Measurements from ENCODE around the gene CMSS1.

The CMSS1 gene

GRCh38 chr3:100123112-100123511 is 305.4 kb downstream of the CMSS1 start:
- no peak for DNase-seq (ENCODE audit: extremely low read depth in 1 of 2, low read depth in 1 of 2)

DNA sequence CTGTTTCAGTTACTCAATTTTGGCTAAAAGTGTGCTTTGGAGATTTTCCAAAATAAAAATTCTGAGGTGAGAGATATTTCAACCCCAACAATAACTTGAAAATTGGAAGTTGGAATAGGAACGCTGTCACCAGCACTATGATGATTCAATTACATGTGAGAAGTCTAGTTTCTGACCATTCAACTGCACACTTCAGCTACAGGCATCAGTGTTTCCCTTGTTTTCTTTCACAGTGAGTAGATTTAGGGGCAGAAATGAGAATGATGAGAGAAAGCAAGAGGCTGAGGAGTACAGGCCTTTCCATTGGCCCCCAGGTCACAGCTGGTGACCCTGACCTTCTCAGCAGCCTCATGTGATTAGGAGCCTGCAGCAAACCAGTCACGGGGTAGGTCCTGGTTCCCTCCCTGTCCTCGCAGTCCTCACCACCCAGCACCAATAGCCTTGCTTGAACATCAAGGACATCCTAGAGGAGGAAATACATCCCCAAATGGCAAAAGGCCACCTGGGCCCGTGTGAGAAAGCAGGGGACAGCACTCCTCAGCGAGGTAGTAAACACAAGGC is 306.6 kb downstream of the CMSS1 start:
- no peak for DNase-seq (ENCODE audit: extremely low read depth in 1 of 2, low read depth in 1 of 2)

- no peak for DNase-seq (ENCODE audit: extremely low read depth in 1 of 2, low read depth in 1 of 2)
Measured at GRCh38 chr3:100125161-100125938, 307.7 kb downstream of the CMSS1 start.

GRCh38 chr3:100127792-100128191 is 310.1 kb downstream of the CMSS1 start:
- DNase-seq (ENCODE audit: extremely low read depth in 1 of 2, low read depth in 1 of 2) = no peak

- no peak for DNase-seq (ENCODE audit: extremely low read depth in 1 of 2, low read depth in 1 of 2)
Measured at GRCh38 chr3:100128565-100128964, 310.9 kb downstream of the CMSS1 start.

DNA sequence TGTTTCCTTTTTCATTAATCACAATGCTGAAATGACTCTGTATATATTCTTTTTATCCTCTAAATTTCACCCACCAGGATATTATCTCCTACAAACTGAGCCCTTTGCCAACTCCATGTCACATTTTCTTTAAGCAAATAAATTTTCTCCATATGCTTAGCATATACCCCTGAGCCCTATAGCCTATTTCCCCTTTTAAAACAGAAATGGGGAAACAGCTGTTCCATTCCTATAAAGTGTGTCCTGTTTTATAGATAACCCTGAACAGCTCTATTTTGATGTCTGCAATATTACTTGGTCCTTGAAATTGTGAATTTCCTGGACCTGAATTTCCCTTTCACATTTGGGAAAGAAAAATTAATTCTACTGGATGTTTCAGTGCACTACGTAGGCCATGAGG is 312.3 kb downstream of the CMSS1 start:
- DNase-seq (ENCODE audit: extremely low read depth in 1 of 2, low read depth in 1 of 2) = no peak

GRCh38 chr3:100131241-100131640 is 313.6 kb downstream of the CMSS1 start:
- DNase-seq (ENCODE audit: extremely low read depth in 1 of 2, low read depth in 1 of 2) = no peak

- no peak for DNase-seq (ENCODE audit: extremely low read depth in 1 of 2, low read depth in 1 of 2)
Measured at GRCh38 chr3:100136921-100137320, 319.3 kb downstream of the CMSS1 start.

- no peak for DNase-seq (ENCODE audit: extremely low read depth in 1 of 2, low read depth in 1 of 2)
Measured at GRCh38 chr3:100140976-100141375, 323.3 kb downstream of the CMSS1 start.

GRCh38 chr3:100141586-100141985 is 323.9 kb downstream of the CMSS1 start:
- DNase-seq (ENCODE audit: extremely low read depth in 1 of 2, low read depth in 1 of 2) = no peak

DNA sequence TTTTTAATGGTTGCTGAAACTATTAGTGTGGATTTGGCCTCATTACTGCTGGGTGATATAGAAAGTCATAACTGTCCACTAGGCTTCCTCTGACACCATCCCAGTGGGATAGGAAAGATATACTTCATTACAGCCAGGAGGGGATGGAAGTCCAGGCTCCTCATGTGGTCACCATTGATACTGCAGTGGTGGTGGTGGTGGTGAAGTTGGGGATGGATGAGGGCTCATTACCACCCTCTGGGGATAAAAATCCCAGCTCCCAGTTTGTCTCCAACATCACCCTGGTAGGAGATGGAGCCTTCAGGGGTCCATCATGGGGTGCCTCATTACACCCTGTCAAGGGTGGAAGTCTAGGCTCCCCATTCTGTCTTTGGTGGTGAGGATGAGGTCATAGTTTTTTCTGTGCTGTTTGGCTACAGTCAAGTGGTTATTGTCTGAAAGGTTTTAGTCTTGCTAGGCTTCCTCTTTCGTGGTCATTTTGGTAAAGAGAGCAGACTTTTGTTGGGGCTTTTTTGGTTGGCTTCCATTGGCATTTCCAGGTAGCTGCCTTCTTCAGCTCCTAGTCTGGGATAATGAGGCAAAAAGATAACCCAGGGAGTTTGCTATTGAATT is 326.7 kb downstream of the CMSS1 start:
- DNase-seq (ENCODE audit: extremely low read depth in 1 of 2, low read depth in 1 of 2) = no peak

GRCh38 chr3:100149130-100149529 is 331.5 kb downstream of the CMSS1 start:
- DNase-seq (ENCODE audit: extremely low read depth in 1 of 2, low read depth in 1 of 2) = no peak

DNA sequence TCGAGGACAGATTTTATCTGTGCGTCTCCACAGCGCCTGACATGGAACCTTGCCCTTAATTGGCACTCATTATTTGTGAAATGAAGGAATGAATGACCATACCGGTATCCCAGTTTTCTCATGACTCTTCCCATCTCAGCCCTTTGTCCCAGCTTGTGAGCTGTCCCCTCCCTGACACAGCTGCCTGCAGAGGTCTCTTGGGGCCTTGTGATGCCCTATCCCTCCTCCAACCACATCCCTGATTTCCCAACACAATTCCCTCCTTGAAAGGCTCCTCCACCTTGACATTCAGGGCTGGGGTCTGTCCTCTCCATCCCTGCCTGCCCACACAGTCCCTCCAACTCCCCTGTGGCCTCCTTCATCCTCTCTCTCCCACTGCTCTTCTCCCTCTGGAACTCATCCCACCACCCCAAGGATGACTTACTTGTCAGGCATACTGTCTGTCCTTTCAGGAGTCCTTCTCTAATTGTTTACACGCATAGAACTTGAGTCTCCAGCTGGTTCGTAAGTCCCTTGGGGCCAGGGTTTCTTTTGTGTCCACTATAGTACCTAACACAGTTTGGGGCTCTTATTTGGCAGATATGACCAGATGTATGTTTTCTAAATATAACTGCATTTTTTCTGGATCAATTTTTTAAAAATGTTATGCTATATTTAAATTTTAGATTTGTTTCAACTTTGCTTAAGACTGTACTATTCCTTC is 332.2 kb downstream of the CMSS1 start:
- DNase-seq (ENCODE audit: extremely low read depth in 1 of 2, low read depth in 1 of 2) = no peak

DNA sequence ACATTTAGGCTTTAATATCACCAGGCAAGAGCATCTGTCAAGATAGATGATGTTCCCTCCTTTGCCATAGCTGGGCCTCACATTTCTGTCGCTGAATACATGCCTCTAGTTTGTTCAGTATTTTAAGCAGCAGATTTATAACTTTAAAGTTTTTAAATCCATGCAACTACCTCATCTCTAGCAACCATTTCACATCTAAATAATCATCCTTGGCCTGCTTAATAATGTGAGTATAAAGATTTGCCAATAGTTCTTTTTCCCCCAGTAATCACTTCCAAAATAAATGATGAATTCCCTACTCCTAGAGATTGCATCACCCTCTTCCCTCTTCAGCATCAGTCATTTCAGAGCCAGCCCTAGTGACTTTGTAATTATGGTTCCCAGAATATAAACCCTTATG is 332.8 kb downstream of the CMSS1 start:
- no peak for DNase-seq (ENCODE audit: extremely low read depth in 1 of 2, low read depth in 1 of 2)

- no peak for DNase-seq (ENCODE audit: extremely low read depth in 1 of 2, low read depth in 1 of 2)
Measured at GRCh38 chr3:100151024-100151707, 333.5 kb downstream of the CMSS1 start.

DNA sequence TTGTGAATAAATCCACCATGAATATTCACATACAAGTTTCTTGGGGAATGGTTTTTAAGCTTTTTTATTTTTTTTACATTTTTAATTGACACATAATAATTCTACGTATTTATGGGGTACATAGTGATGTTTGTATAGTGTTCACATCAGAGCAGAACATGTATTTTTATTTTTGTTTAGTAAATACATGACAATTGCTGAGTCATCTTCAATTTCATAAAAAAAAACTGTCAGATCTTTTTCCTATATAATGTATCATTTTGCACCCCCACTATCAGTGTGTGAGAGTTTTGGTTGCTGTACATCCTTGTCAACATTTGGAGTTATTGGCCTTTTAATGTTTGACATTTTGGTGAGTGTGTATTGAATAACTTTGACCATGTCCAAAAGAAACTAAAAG is 336.5 kb downstream of the CMSS1 start:
- no peak for DNase-seq (ENCODE audit: extremely low read depth in 1 of 2, low read depth in 1 of 2)

GRCh38 chr3:100155128-100155527 is 337.5 kb downstream of the CMSS1 start:
- no peak for DNase-seq (ENCODE audit: extremely low read depth in 1 of 2, low read depth in 1 of 2)

DNA sequence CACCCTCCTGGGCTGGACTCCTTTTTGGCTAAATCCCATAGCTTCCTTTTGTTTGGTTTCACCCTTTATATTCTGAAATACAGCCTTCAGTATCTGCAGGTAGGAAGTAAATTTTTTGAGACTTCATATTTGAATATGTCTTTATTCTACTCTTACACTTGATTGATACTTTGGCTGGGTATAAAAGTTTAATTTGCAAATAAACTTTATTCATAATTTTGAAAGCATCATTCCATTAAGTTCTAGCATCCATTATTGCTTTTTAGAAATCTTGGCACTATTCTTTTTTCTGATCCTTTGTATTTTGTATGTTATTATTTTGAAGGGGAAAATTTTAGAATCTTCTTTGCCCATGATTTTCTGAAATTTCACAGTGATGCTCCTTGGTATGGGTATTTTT is 337.9 kb downstream of the CMSS1 start:
- DNase-seq (ENCODE audit: extremely low read depth in 1 of 2, low read depth in 1 of 2) = no peak

GRCh38 chr3:100157685-100158084 is 340.0 kb downstream of the CMSS1 start:
- DNase-seq (ENCODE audit: extremely low read depth in 1 of 2, low read depth in 1 of 2) = no peak

- DNase-seq (ENCODE audit: extremely low read depth in 1 of 2, low read depth in 1 of 2) = no peak
Measured at GRCh38 chr3:100158918-100159330, 341.3 kb downstream of the CMSS1 start.
